PC-9 (cell line): ENCODE results near the gene TK1. TPM values are rescaled to one million over a fixed set of nuclear protein-coding genes. Genes with fewer than 3 reads are reported as not detected.

ENCODE experiments used
- BruUV-seq: library from RNA; stranded (reverse); fragments of 400-500 nt; replicated peaks from 2 replicates; lab custom pipeline; 2021; lab: Mats Ljungman, UMichigan
- CTCF ChIA-PET: fragments of 300-600 bp; sonication (Branson Sonifier 250); formaldehyde crosslinking; loops from one replicate; lab custom pipeline; 2022; ENCODE audit warnings: antibody characterized with exemption; lab: Charles Lee
- POLR2A ChIA-PET: fragments of 300-600 bp; sonication (Branson Sonifier 250); formaldehyde crosslinking; loops from one replicate; lab custom pipeline; 2022; ENCODE audit warnings: antibody characterized with exemption; ENCODE audit not compliant: unreplicated experiment; lab: Charles Lee
- DNase-seq, 2 experiments: peaks; one replicate each; pipeline versions ENCODE4 v3.0.0 to v3.0.0-alpha.2; 2015 to 2022; ENCODE audit warnings: mixed read lengths in 1 of 2
- H2AFZ ChIP-seq: fragments of 200-600 bp; sonication (generic); 2 replicates; pipeline ENCODE4 v1.8.1; 2017; ENCODE audit warnings: antibody characterized with exemption
- H3F3A ChIP-seq: fragments of 200-600 bp; sonication (generic); 2 replicates; pipeline ENCODE4 v1.8.1; 2017; ENCODE audit warnings: antibody characterized with exemption, mild to moderate bottlenecking, low read depth; ENCODE audit not compliant: insufficient read depth
- H3K27ac ChIP-seq: fragments of 200-600 bp; sonication (generic); 2 replicates; pipeline ENCODE4 v1.6.1; 2016; ENCODE audit warnings: mixed run types
- H3K27me3 ChIP-seq: fragments of 200-600 bp; sonication (generic); 2 replicates; pipeline ENCODE4 v1.6.1; 2016; ENCODE audit warnings: low read depth, mixed run types; ENCODE audit not compliant: insufficient read depth
- H3K36me3 ChIP-seq: fragments of 200-600 bp; sonication (generic); 2 replicates; pipeline ENCODE4 v1.6.1; 2016; ENCODE audit warnings: low read depth, mixed run types
- H3K4me1 ChIP-seq: fragments of 200-600 bp; sonication (generic); replicated peaks from 2 replicates; pipeline ENCODE4 v1.6.1; 2016; ENCODE audit warnings: mixed run types; ENCODE audit not compliant: insufficient read depth
- H3K4me2 ChIP-seq: fragments of 200-600 bp; sonication (generic); 2 replicates; pipeline ENCODE4 v1.6.1; 2017; ENCODE audit warnings: mixed run types
- H3K4me3 ChIP-seq: fragments of 200-600 bp; sonication (generic); 2 replicates; pipeline ENCODE4 v1.6.1; 2016; ENCODE audit warnings: mixed run types
- H3K79me2 ChIP-seq: fragments of 200-600 bp; sonication (generic); 2 replicates; pipeline ENCODE4 v1.6.1; 2017; ENCODE audit warnings: low read depth, mixed run types
- H3K9me2 ChIP-seq: fragments of 200-600 bp; sonication (generic); 2 replicates; pipeline ENCODE4 v1.8.1; 2017; ENCODE audit warnings: mild to moderate bottlenecking; ENCODE audit not compliant: insufficient read depth
- H3K9me3 ChIP-seq: fragments of 200-600 bp; sonication (generic); 2 replicates; pipeline ENCODE4 v1.8.1; 2016; ENCODE audit warnings: low read depth; ENCODE audit not compliant: insufficient read depth
- H4K20me1 ChIP-seq: fragments of 200-600 bp; sonication (generic); 2 replicates; pipeline ENCODE4 v1.8.1; 2017; ENCODE audit not compliant: insufficient read depth
- EZH2 ChIP-seq: fragments of 200-600 bp; sonication (generic); IDR thresholded peaks from 2 replicates; pipeline ENCODE4 v1.8.0; 2017; ENCODE audit warnings: antibody characterized with exemption, low read depth
- intact Hi-C: fragments of 100-400 bp; cut with micrococcal nuclease; formaldehyde crosslinking; loops from one replicate; pipeline ENCODE4 v1.10.0; 2022; ENCODE audit not compliant: unreplicated experiment
- total RNA-seq: library from RNA; stranded (reverse); gene quantifications from 2 replicates; pipeline ENCODE4 v1.2.3, GENCODE V29; 2021
- TF ChIP-seq, protein P1 (sequence below): fragments of 200-600 bp; sonication (generic); conservative IDR thresholded peaks from 2 replicates; pipeline ENCODE4 v1.6.1; 2017; ENCODE audit warnings: mixed run types, antibody characterized with exemption, mild to moderate bottlenecking, moderate library complexity

Gene TK1
- total RNA-seq, 1 experiment from 2014 or later = 137 TPM

- H3K9me3 ChIP-seq = no peaks in the 10 kb centered on the region
- no peak overlapping the region for H2AFZ ChIP-seq
- intact Hi-C loops = no loop called here
- no peak for DNase-seq
- no peaks in the 10 kb centered on the region for H4K20me1 ChIP-seq
- H3K4me2 ChIP-seq = no peak overlapping the region
- no peaks in the 10 kb centered on the region for H3K79me2 ChIP-seq
- no peaks in the 10 kb centered on the region; the same call in 1 of the 2 replicates for H3F3A ChIP-seq
- H3K27me3 ChIP-seq = no peaks in the 10 kb centered on the region
- no peak overlapping the region for H3K27ac ChIP-seq
- POLR2A ChIA-PET = interaction anchor here (0.6 kb wide), 1 partner anchor 67 kb away, joined by 3 read pairs; no protein-coding TSS in a partner anchor
- no TSS peak for BruUV-seq
- no peaks in the 10 kb centered on the region for H3K36me3 ChIP-seq
- TF ChIP-seq EZH2 = no peak
- TF ChIP-seq, protein P1, sequence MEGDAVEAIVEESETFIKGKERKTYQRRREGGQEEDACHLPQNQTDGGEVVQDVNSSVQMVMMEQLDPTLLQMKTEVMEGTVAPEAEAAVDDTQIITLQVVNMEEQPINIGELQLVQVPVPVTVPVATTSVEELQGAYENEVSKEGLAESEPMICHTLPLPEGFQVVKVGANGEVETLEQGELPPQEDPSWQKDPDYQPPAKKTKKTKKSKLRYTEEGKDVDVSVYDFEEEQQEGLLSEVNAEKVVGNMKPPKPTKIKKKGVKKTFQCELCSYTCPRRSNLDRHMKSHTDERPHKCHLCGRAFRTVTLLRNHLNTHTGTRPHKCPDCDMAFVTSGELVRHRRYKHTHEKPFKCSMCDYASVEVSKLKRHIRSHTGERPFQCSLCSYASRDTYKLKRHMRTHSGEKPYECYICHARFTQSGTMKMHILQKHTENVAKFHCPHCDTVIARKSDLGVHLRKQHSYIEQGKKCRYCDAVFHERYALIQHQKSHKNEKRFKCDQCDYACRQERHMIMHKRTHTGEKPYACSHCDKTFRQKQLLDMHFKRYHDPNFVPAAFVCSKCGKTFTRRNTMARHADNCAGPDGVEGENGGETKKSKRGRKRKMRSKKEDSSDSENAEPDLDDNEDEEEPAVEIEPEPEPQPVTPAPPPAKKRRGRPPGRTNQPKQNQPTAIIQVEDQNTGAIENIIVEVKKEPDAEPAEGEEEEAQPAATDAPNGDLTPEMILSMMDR = no peak
- no peak overlapping the region for H3K4me3 ChIP-seq
- no peaks in the 10 kb centered on the region for H3K4me1 ChIP-seq
- no peaks in the 10 kb centered on the region for H3K9me2 ChIP-seq
- CTCF ChIA-PET = no interaction called here
These were observed 39.4 kb upstream of the TK1 start for GRCh38 chr17:78226055-78226758.

- POLR2A ChIA-PET = interaction anchor here (0.6 kb wide), 1 partner anchor 84 kb away, joined by 5 read pairs; no protein-coding TSS in a partner anchor
- intact Hi-C loops = no loop called here
- no peaks in the 10 kb centered on the region for H3K79me2 ChIP-seq
- H3K27me3 ChIP-seq = no peaks in the 10 kb centered on the region
- no TSS peak for BruUV-seq
- H3K4me1 ChIP-seq = no peaks in the 10 kb centered on the region
- no peaks in the 10 kb centered on the region for H3K9me2 ChIP-seq
- CTCF ChIA-PET = interaction anchor here (0.7 kb wide), 1 partner anchor 25 kb away, joined by 4 read pairs; no protein-coding TSS in a partner anchor
- H3K4me2 ChIP-seq = no peak overlapping the region
- DNase-seq = no peak
- H2AFZ ChIP-seq = no peak overlapping the region
- H3K4me3 ChIP-seq = no peak overlapping the region
- H3K27ac ChIP-seq = no peak overlapping the region
- H3F3A ChIP-seq = no peaks in the 10 kb centered on the region; the same call in 1 of the 2 replicates
- H3K36me3 ChIP-seq = no peaks in the 10 kb centered on the region
- TF ChIP-seq, protein P1 = no peak
- no peak for TF ChIP-seq EZH2
- no peaks in the 10 kb centered on the region for H4K20me1 ChIP-seq
- H3K9me3 ChIP-seq = no peaks in the 10 kb centered on the region
These were observed 38.4 kb upstream of the TK1 start for GRCh38 chr17:78225088-78225865.

DNA sequence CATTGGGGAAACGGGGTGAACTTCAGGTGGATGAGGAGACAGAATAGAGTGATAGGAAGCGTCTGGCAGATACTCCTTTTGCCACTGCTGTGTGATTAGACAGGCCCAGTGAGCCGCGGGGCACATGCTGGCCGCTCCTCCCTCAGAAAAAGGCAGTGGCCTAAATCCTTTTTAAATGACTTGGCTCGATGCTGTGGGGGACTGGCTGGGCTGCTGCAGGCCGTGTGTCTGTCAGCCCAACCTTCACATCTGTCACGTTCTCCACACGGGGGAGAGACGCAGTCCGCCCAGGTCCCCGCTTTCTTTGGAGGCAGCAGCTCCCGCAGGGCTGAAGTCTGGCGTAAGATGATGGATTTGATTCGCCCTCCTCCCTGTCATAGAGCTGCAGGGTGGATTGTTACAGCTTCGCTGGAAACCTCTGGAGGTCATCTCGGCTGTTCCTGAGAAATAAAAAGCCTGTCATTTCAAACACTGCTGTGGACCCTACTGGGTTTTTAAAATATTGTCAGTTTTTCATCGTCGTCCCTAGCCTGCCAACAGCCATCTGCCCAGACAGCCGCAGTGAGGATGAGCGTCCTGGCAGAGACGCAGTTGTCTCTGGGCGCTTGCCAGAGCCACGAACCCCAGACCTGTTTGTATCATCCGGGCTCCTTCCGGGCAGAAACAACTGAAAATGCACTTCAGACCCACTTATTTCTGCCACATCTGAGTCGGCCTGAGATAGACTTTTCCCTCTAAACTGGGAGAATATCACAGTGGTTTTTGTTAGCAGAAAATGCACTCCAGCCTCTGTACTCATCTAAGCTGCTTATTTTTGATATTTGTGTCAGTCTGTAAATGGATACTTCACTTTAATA is 37.6 kb upstream of the TK1 start:
- Histone ChIP-seq H3K9me3 (no peaks in the 10 kb centered on the region), H4K20me1 (no peaks in the 10 kb centered on the region), H2AFZ (no peak overlapping the region), H3K27me3 (no peaks in the 10 kb centered on the region), H3K4me3 (no peak overlapping the region), H3K4me2 (no peak overlapping the region), H3K27ac (no peak overlapping the region), H3K4me1 (no peaks in the 10 kb centered on the region), H3K36me3 (no peaks in the 10 kb centered on the region), H3K9me2 (no peaks in the 10 kb centered on the region), H3F3A (no peaks in the 10 kb centered on the region; the same call in 1 of the 2 replicates), H3K79me2 (no peaks in the 10 kb centered on the region)
- ChIA-PET CTCF (interaction anchor here (0.7 kb wide), 1 partner anchor 24 kb away, joined by 4 read pairs; no protein-coding TSS in a partner anchor), POLR2A (interaction anchor here (0.6 kb wide), 2 partner anchors 37 to 85 kb away, joined by 4 to 5 read pairs; partner anchors contain the start of genes AFMID and TK1)
- intact Hi-C loops = no loop called here
- DNase-seq = no peak
- no TSS peak for BruUV-seq
- no peak for TF ChIP-seq EZH2
- TF ChIP-seq, protein P1 = no peak
